Measurements from ENCODE around the gene MSLN.

DNA sequence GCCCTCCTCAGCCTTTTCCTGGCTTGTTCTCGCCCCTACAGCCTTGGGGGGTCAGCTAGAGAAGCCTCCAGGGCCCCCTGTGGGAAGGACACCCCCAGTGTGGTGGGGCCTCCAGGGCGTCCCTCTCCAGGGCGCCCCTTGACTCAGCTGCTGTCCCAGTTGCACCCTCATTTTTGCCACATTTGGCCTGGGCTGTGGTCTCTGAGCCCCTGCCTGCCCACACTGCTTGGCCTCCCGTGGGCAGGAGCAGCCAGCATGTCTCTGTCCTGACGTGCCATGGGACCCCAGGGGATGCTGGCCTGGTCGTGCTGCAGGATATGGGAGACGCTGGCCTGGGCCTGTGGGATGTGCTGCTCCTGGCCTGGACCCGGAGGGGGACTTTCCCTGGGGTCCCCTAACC, 32.9 kb downstream of the MSLN start:
- TF ChIP-seq, protein P1, sequence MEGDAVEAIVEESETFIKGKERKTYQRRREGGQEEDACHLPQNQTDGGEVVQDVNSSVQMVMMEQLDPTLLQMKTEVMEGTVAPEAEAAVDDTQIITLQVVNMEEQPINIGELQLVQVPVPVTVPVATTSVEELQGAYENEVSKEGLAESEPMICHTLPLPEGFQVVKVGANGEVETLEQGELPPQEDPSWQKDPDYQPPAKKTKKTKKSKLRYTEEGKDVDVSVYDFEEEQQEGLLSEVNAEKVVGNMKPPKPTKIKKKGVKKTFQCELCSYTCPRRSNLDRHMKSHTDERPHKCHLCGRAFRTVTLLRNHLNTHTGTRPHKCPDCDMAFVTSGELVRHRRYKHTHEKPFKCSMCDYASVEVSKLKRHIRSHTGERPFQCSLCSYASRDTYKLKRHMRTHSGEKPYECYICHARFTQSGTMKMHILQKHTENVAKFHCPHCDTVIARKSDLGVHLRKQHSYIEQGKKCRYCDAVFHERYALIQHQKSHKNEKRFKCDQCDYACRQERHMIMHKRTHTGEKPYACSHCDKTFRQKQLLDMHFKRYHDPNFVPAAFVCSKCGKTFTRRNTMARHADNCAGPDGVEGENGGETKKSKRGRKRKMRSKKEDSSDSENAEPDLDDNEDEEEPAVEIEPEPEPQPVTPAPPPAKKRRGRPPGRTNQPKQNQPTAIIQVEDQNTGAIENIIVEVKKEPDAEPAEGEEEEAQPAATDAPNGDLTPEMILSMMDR (optimal IDR thresholded peaks at IDR 0.05 in 1 of 3, IDR thresholded peaks at IDR 0.05 in 1 of 3, conservative IDR thresholded peaks at IDR 0.05 in 1 of 3; ENCODE audit: extremely low read depth in 1 of 3, insufficient read depth in 2 of 3, low read length in 3 of 3) = no peak
- TF ChIP-seq EZH2 (IDR thresholded peaks at IDR 0.05; ENCODE audit: low read length) = no peak
